HCT116 (cell line): ENCODE measurements around the gene APOB. TPM values are rescaled to one million over a fixed set of nuclear protein-coding genes. Genes with fewer than 3 reads are reported as not detected.

Source experiments
- ATAC-seq: fragments of 200-7000 bp; cut with Tn5 transposase; 2 replicates; pipeline ENCODE4 v1.9.1; 2020; ENCODE audit warnings: mild to moderate bottlenecking, moderate library complexity
- BruUV-seq: library from RNA; stranded (reverse); fragments of 400-500 nt; replicated peaks from 2 replicates; lab custom pipeline; 2021; lab: Mats Ljungman, UMichigan
- CTCF ChIA-PET: fragments of 300-600 bp; sonication (Branson Sonifier 250); formaldehyde crosslinking; loops from one replicate; lab custom pipeline; 2021; ENCODE audit warnings: antibody characterized with exemption; lab: Charles Lee
- POLR2A ChIA-PET: fragments of 300-600, 350-600 bp; sonication (Branson Sonifier 250); formaldehyde crosslinking; loops from one replicate; lab custom pipeline; 2021; ENCODE audit warnings: antibody characterized with exemption; lab: Charles Lee
- RAD21 ChIA-PET, 2 experiments: fragments of 300-600 bp; sonication (Branson Sonifier 250); formaldehyde crosslinking; loops; one replicate each; lab custom pipeline; 2023; ENCODE audit warnings: low total read pairs in 2 of 2; ENCODE audit not compliant: uncharacterized antibody in 2 of 2, unreplicated experiment in 2 of 2, low non-redundant PET in 1 of 2; lab: Charles Lee
- DNase-seq: peaks from one replicate; pipeline ENCODE4 v3.0.0-alpha.2; 2010; ENCODE audit warnings: low read depth, low spot score
- H2AFZ ChIP-seq: fragments of 200-600 bp; shearing (Covaris generic), sonication (generic); 2 replicates; pipeline ENCODE4 v1.6.1; 2017; ENCODE audit warnings: low read depth, mixed run types, mixed read lengths, antibody characterized with exemption, low read length; ENCODE audit not compliant: poor library complexity, severe bottlenecking
- H3K27ac ChIP-seq: 2 replicates; pipeline ENCODE4 v1.5.1; 2012; ENCODE audit warnings: low read depth, low read length
- H3K27me3 ChIP-seq: fragments of 200-600 bp; sonication (generic); 2 replicates; pipeline ENCODE4 v1.6.1; 2016; ENCODE audit warnings: mixed run types, low read length, mixed read lengths; ENCODE audit not compliant: insufficient read depth
- H3K36me3 ChIP-seq, 2 experiments: fragments of 200-500 bp in 1 of 2; fragments of 200-600 bp in 1 of 2; sonication (Bioruptor generic) in 1 of 2; sonication (generic) in 1 of 2; 2 replicates each; pipeline versions ENCODE4 v1.5.1 to v1.6.1; 2014 to 2016; ENCODE audit warnings: low read length in 2 of 2, inconsistent platforms in 1 of 2, mixed read lengths in 1 of 2, mixed run types in 1 of 2; ENCODE audit not compliant: insufficient read depth in 2 of 2, control insufficient read depth in 1 of 2
- H3K4me1 ChIP-seq, 2 experiments: fragments of 200-600 bp in 1 of 2; sonication (generic) in 1 of 2; 2 replicates each; pipeline versions ENCODE4 v1.5.1 to v1.6.1; 2012 to 2017; ENCODE audit warnings: low read length in 2 of 2, inconsistent platforms in 1 of 2, mild to moderate bottlenecking in 1 of 2, mixed read lengths in 1 of 2, mixed run types in 1 of 2, moderate library complexity in 1 of 2; ENCODE audit not compliant: insufficient read depth in 2 of 2, control insufficient read depth in 1 of 2
- H3K4me2 ChIP-seq: fragments of 200-600 bp; sonication (generic); 2 replicates; pipeline ENCODE4 v1.6.1; 2017; ENCODE audit warnings: mixed run types, low read length, mixed read lengths
- H3K4me3 ChIP-seq, 2 experiments: fragments of 200-600 bp in 1 of 2; sonication (generic) in 1 of 2; replicated peaks in 1 of 2; 2 replicates each; pipeline ENCODE4 v1.5.1; 2011 to 2016; ENCODE audit warnings: low read length in 2 of 2, control low read depth in 1 of 2, low read depth in 1 of 2, mild to moderate bottlenecking in 1 of 2, mixed read lengths in 1 of 2, mixed run types in 1 of 2
- H3K79me2 ChIP-seq: fragments of 200-600 bp; sonication (generic); 2 replicates; pipeline ENCODE4 v1.6.1; 2017; ENCODE audit warnings: mild to moderate bottlenecking, mixed run types, low read length, moderate library complexity, mixed read lengths; ENCODE audit not compliant: insufficient read depth
- H3K9ac ChIP-seq: fragments of 200-600 bp; sonication (generic); 2 replicates; pipeline ENCODE4 v1.6.1; 2016; ENCODE audit warnings: low read length, mixed read lengths
- H3K9me2 ChIP-seq: fragments of 200-600 bp; sonication (generic), shearing (Covaris generic); 2 replicates; pipeline ENCODE4 v1.6.1; 2017; ENCODE audit warnings: mixed run types, mild to moderate bottlenecking, moderate library complexity; ENCODE audit not compliant: insufficient read depth
- H3K9me3 ChIP-seq, 2 experiments: fragments of 200-500 bp in 1 of 2; fragments of 200-600 bp in 1 of 2; sonication (Bioruptor generic) in 1 of 2; sonication (generic) in 1 of 2; 2 replicates each; pipeline ENCODE4 v1.6.1; 2014 to 2017; ENCODE audit warnings: low read length in 2 of 2, mixed read lengths in 2 of 2, inconsistent platforms in 1 of 2, low read depth in 1 of 2, mild to moderate bottlenecking in 1 of 2, mixed run types in 1 of 2, moderate library complexity in 1 of 2; ENCODE audit not compliant: control insufficient read depth in 1 of 2, insufficient read depth in 1 of 2
- H4K20me1 ChIP-seq: fragments of 200-600 bp; sonication (generic), shearing (Covaris generic); 2 replicates; pipeline ENCODE4 v1.6.1; 2017; ENCODE audit warnings: mixed run types, mild to moderate bottlenecking, moderate library complexity; ENCODE audit not compliant: insufficient read depth
- EGR1 ChIP-seq: IDR thresholded peaks from 2 replicates; pipeline ENCODE4 v1.6.1; 2012; ENCODE audit warnings: low read depth
- ELF1 ChIP-seq: IDR thresholded peaks from 2 replicates; pipeline ENCODE4 v1.6.1; 2012; ENCODE audit warnings: low read depth, borderline replicate concordance
- EZH2 ChIP-seq: fragments of 200-600 bp; sonication (generic); IDR thresholded peaks from 2 replicates; pipeline ENCODE4 v1.6.1; 2017; ENCODE audit warnings: antibody characterized with exemption, mixed run types
- POLR2AphosphoS5 ChIP-seq: IDR thresholded peaks from 2 replicates; pipeline ENCODE4 v1.6.1; 2011; ENCODE audit warnings: mild to moderate bottlenecking, low read depth, low read length, moderate library complexity
- SP1 ChIP-seq: IDR thresholded peaks from 2 replicates; pipeline ENCODE4 v1.6.1; 2012; ENCODE audit warnings: low read depth
- TCF7L2 ChIP-seq: IDR thresholded peaks from 2 replicates; pipeline ENCODE4 v1.7.0; 2011; ENCODE audit warnings: borderline replicate concordance, inconsistent platforms; ENCODE audit not compliant: insufficient read depth, insufficient read length; ENCODE audit errors: extremely low read depth
- ZNF274 ChIP-seq: fragments of 200-500 bp; sonication (Bioruptor generic); IDR thresholded peaks from 2 replicates; pipeline ENCODE4 v1.6.1; 2014; ENCODE audit warnings: mild to moderate bottlenecking, low read depth, low read length, inconsistent platforms
- intact Hi-C: fragments of 100-400 bp; cut with micrococcal nuclease; formaldehyde crosslinking; loops from 2 replicates; pipeline ENCODE4 v1.10.0; 2022
- total RNA-seq: library from RNA; stranded (reverse); gene quantifications from one replicate; pipeline ENCODE4 v1.2.1, GENCODE V29; 2021; ENCODE audit not compliant: unreplicated experiment
- TF ChIP-seq, protein P1 (sequence below), 3 experiments: fragments of 200-600 bp in 1 of 3; sonication (generic) in 1 of 3; IDR thresholded peaks in 2 of 3; conservative IDR thresholded peaks in 1 of 3; 2 replicates each; pipeline ENCODE4 v1.5.1; 2012 to 2017; ENCODE audit warnings: low read depth in 2 of 3, low read length in 2 of 3, antibody characterized with exemption in 1 of 3, borderline replicate concordance in 1 of 3, control low read depth in 1 of 3, mild to moderate bottlenecking in 1 of 3, mixed read lengths in 1 of 3, mixed run types in 1 of 3, moderate library complexity in 1 of 3; ENCODE audit not compliant: insufficient read depth in 1 of 3

The APOB gene
- total RNA-seq, 1 experiment from 2014 or later: 1.6 TPM

DNA sequence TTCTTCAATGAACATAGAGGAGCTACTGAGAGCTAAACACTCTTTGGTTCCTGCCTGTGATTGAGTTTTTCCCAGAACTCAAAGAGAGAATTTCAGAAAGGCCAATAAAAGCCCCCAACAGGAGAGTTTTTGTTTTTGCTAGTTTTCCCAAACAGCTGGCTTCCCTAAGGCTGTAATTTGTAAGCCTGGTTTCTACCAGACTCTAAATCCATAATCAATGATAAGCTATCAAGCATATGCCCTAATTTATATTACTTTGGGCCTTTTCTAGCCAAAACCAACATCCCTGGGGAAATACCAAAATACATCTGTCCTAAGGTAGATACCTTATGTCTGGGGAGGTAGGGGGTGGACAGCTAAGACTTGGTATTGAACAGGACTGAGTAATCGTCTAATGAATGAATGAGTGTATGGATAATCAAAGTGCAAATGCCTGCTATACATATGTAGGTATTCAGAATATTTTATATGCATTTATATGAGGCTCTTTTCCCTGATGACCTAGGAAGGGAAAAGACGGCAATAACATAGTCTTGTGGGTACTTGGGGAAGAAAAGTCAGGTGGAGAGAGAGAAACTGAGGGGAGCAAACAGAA is 26.0 kb upstream of the APOB start:
- H3K27ac ChIP-seq: no peak overlapping the region
- ATAC-seq (no peak), DNase-seq (no peak)
- H3K4me2 ChIP-seq: no peak overlapping the region
- no peaks in the 10 kb centered on the region for H3K79me2 ChIP-seq
- TF ChIP-seq POLR2AphosphoS5: no peak
- TF ChIP-seq EGR1: no peak
- intact Hi-C loops: no loop called here
- H3K27me3 ChIP-seq: peaks cover 18% of the 10 kb centered on the region
- H3K4me1 ChIP-seq: no peaks in the 10 kb centered on the region
- no peak overlapping the region for H3K9ac ChIP-seq
- H4K20me1 ChIP-seq: no peaks in the 10 kb centered on the region
- POLR2A ChIA-PET: no interaction called here
- RAD21 ChIA-PET: no interaction called here
- no TSS peak for BruUV-seq
- H3K9me3 ChIP-seq: no peaks in the 10 kb centered on the region
- CTCF ChIA-PET: no interaction called here
- H3K36me3 ChIP-seq: no peaks in the 10 kb centered on the region
- H2AFZ ChIP-seq: no peak overlapping the region
- H3K4me3 ChIP-seq: no peak overlapping the region
- no peaks in the 10 kb centered on the region for H3K9me2 ChIP-seq

DNA sequence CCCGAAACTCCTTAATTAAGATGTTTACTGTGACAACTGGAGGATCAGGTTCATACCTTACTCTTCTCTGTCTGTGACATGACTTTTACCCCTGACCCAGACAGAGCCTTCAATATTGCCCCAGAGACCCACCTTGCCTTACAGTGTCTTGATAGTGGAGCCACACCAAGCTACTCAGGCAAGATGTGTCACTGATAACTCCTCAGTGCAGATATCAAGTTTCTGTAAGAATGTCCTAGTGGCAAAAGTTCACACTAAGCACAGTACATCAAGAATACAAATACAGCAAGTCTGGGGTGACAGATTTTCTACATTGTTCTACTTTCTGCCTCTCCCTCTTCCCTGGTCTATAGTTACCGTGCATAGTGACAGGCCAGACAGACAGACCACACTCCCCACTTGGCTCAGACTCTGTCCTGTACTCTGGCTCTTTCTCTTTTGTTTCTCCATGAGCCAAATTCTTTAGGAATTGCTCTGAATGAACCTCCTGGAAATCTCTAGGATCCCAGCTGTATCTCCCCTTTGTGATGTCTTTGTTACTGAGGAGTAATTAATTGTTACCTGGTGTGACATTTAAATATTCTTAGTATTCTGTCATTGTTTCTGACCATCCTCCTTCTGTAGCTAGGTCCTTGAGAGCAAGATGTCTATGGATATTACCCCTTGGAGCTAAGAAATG is 24.1 kb upstream of the APOB start:
- no peak overlapping the region for H2AFZ ChIP-seq
- CTCF ChIA-PET: no interaction called here
- no peak overlapping the region for H3K27ac ChIP-seq
- H3K4me2 ChIP-seq: no peak overlapping the region
- no peak for TF ChIP-seq EZH2
- TF ChIP-seq, protein P1, sequence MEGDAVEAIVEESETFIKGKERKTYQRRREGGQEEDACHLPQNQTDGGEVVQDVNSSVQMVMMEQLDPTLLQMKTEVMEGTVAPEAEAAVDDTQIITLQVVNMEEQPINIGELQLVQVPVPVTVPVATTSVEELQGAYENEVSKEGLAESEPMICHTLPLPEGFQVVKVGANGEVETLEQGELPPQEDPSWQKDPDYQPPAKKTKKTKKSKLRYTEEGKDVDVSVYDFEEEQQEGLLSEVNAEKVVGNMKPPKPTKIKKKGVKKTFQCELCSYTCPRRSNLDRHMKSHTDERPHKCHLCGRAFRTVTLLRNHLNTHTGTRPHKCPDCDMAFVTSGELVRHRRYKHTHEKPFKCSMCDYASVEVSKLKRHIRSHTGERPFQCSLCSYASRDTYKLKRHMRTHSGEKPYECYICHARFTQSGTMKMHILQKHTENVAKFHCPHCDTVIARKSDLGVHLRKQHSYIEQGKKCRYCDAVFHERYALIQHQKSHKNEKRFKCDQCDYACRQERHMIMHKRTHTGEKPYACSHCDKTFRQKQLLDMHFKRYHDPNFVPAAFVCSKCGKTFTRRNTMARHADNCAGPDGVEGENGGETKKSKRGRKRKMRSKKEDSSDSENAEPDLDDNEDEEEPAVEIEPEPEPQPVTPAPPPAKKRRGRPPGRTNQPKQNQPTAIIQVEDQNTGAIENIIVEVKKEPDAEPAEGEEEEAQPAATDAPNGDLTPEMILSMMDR (IDR thresholded peaks at IDR 0.05 in 2 of 3, conservative IDR thresholded peaks at IDR 0.05 in 1 of 3; ENCODE audit: borderline replicate concordance in 1 of 3, insufficient read depth in 1 of 3, low read depth in 2 of 3, low read length in 2 of 3): no peak
- TF ChIP-seq EGR1: no peak
- no peak for TF ChIP-seq ZNF274
- TF ChIP-seq SP1: no peak
- TF ChIP-seq TCF7L2: no peak
- no peak for TF ChIP-seq ELF1
- no peaks in the 10 kb centered on the region for H3K9me3 ChIP-seq
- H4K20me1 ChIP-seq: no peaks in the 10 kb centered on the region; the same call in 1 of the 2 replicates
- no peaks in the 10 kb centered on the region for H3K9me2 ChIP-seq
- ATAC-seq (no peak), DNase-seq (no peak)
- no peak overlapping the region for H3K9ac ChIP-seq
- no peaks in the 10 kb centered on the region for H3K79me2 ChIP-seq
- no TSS peak for BruUV-seq
- no peaks in the 10 kb centered on the region for H3K4me1 ChIP-seq
- POLR2A ChIA-PET: no interaction called here
- H3K4me3 ChIP-seq: no peak overlapping the region
- RAD21 ChIA-PET: no interaction called here
- intact Hi-C loops: no loop called here
- H3K36me3 ChIP-seq: no peaks in the 10 kb centered on the region
- H3K27me3 ChIP-seq: peaks cover 35% of the 10 kb centered on the region
